ENCODE measurements around the gene HOXA7.

- TF ChIP-seq, protein P1, sequence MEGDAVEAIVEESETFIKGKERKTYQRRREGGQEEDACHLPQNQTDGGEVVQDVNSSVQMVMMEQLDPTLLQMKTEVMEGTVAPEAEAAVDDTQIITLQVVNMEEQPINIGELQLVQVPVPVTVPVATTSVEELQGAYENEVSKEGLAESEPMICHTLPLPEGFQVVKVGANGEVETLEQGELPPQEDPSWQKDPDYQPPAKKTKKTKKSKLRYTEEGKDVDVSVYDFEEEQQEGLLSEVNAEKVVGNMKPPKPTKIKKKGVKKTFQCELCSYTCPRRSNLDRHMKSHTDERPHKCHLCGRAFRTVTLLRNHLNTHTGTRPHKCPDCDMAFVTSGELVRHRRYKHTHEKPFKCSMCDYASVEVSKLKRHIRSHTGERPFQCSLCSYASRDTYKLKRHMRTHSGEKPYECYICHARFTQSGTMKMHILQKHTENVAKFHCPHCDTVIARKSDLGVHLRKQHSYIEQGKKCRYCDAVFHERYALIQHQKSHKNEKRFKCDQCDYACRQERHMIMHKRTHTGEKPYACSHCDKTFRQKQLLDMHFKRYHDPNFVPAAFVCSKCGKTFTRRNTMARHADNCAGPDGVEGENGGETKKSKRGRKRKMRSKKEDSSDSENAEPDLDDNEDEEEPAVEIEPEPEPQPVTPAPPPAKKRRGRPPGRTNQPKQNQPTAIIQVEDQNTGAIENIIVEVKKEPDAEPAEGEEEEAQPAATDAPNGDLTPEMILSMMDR (conservative IDR thresholded peaks at IDR 0.05; ENCODE audit: low read depth in 2 of 2): no peak
- TF ChIP-seq CREB1 (CRISPR knock-in tag; IDR thresholded peaks at IDR 0.05; ENCODE audit: low read depth) (no peak), POLR2AphosphoS5 (IDR thresholded peaks at IDR 0.05; ENCODE audit: low read depth) (no peak), EZH2phosphoT487 (IDR thresholded peaks at IDR 0.05; ENCODE audit: unreplicated experiment) (peak; percentile 20)
Measured at GRCh38 chr7:27128034-27128433, 28.4 kb downstream of the HOXA7 start.

Measured in GM23338 (cell line).